Activated CD8-positive, alpha-beta memory T cell treated with anti-CD3 and anti-CD28 coated beads for 24 hours (primary cell): Measurements from ENCODE around the gene ABLIM1.

ENCODE experiments used
- DNase-seq: peaks from one replicate; pipeline ENCODE4 v3.0.0-alpha.2; 2020

The ABLIM1 gene

DNA sequence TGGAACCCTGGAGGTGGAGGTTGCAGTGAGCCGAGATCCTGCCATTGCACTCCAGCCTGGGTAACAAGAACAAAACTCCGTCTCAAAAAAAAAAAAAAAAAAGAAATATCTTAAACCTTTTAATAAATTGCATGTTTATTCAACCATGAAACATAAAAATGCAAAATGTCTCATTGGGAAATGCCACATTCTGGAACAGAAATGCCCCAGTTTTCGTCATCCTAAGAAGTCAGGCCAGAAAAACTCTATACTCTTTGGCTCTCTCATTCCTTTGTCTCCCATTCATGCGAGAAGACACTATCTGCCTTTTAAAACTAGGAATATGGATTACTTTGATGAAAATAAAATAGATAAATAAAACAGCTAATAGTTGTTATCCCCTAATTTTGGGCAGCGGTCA, 21.5 kb upstream of the ABLIM1 start:
- DNase-seq, result no peak

DNA sequence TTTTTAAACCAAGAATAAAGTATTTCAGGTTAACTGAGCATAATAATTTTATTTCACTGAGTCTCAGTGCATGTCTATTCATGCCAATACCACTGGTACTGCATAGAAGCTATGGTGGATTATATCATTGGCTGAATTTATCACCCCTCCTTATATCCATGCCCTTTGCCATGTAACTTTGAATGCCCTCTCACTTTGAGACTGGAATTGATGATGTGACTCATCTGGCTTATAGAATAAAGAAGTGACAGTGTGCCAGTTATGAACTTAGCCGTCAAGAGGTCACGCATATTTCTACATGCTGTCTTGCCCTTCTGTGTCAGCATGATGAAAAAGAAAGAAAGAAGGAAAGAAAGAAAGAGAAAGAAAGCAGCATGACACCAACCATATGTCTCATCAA, 20.7 kb upstream of the ABLIM1 start:
- no peak for DNase-seq

DNA sequence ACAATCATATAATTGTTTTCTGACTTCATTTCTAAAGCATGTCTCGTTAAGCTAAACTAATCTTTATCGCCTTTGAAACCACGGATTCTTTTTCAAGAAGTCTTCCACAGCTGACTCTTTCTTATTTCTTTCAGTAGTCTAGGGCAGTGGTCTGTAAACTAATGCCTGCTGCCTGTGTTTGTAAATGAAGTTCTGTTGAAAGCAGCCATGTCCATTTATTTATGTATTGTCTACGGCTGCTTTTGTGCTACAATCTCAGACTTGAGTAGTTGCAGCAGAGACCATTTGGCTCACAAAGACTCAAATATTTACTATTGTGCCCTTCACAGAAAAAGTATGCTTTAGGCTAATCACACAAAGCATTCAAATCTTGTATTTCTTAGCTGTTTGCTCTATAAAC, 20.3 kb upstream of the ABLIM1 start:
- DNase-seq, result no peak

DNA sequence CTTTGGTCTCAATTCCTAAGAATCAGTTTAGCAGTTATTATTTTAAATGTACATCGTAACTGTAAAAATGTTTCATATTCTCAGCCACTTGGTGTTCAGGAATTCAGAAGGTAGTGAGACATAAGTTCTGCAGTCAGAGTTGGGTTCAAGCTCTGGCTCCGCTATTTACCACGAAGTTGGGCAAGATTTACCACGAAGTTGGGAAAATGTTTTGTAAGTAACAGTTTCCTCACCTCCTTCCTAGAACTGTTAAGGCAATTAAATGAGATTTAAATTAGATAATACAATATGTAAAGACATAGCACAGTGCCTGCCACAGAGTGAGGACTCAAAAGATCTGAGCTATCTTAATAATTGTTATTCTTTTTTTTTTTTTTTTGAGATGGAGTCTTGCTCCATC, 16.3 kb upstream of the ABLIM1 start:
- DNase-seq, result no peak

DNA sequence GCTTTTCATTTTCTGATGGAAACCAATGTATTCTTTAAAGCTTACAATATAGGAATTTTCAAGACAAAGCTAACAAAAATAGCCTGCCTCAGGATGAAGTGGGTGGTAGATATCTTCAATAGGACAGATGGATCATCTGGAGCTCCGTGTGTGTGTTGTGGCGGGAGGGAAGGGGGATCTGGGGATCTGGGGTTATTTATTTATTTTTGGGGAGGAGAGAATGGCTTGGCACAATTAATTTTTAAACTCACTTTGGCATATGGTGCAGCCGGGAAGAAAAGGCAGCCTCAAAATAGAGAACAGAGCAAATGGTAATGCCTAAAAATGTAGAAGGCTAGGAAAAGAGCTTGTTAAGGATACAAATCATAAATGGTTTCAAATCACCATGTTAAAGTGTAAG, 11.6 kb upstream of the ABLIM1 start:
- no peak for DNase-seq

DNA sequence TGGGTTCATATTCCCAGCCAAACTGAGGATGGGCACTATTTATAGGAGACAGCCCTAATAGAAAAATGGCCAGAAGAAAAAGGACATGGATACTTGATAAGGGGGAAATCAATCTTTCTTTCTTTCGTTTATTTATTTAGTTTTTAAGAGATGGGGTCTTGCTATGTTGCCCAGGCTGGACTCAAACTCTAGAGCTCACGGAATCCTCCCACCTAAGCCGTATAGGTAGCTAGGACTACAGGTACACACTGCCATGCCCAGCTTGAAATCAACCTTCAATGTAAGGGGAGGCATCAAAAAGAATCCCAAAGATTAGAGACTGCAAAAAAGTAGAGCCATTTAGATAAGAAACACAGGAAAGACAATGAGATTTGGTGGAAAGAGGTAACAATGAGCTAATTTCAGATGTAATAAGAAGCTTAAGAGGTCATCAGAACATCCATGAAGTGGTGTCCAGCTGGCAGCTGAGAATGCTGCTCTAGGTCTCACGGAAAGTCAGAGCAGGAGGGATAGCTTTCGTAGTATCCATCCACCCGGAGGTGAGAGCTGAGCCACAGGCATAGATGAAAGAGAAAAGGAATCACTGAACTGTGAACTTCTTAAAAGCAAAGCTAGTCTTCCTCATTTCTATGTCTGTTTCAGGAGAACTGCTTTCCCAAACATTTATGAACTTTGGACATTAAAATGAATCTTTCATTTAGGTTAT, 10.5 kb upstream of the ABLIM1 start:
- no peak for DNase-seq

DNA sequence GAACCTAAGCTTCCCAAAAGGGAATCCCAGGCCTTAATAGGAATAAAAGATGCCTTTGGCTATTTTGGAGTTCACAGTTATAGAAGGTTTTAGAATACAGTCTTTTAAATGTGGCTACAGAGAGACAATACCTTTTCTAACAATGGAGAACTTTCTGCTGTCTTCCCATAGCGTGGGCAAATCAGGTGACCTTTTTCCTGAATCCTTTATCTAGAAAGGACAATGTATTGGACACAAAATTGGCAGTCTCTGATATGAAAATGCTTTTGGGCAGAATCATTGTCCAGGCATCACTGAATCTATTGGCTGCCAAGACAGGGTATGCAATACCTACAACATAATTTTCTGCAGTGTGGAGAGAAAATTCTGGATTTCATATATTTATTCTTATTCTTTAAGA, 7.8 kb upstream of the ABLIM1 start:
- no peak for DNase-seq

DNA sequence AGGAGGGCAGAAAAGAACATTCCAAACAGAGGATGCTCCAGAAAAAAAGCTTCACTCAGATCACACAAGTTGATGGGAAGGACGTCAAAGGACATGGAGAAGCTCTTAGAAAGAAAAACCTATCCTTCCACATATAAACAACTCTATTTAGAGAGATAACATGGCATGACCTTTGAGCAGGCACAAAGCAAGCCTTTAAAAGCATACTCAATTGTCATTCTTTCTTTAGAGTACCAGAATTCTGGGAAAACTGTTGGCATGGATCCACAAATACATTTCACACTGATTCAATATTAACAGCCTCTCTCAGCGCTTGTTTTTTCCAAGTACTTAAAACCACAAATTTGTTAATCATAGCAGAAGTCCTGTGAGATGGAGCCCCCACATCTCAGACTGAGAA, 7.3 kb upstream of the ABLIM1 start:
- DNase-seq, result no peak

DNA sequence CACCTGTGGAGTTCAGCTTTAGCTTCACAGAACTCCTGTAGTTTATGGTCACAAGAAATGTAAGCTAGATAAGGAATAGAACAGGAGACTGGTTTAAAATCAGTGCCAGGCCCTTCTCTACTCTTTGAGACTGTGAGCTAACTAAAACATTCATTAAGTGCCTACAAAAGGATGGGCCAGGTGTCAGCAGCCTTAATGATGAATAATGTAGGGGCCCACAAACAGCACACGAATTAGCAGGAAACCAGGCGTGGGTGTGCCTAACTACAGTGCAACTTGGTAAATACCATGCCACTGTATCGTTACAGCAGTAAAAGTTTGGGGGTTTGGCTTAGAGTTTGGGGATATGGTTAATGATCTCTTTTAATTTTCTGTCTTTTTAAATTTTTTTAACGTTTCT, 6.1 kb upstream of the ABLIM1 start:
- no peak for DNase-seq

DNA sequence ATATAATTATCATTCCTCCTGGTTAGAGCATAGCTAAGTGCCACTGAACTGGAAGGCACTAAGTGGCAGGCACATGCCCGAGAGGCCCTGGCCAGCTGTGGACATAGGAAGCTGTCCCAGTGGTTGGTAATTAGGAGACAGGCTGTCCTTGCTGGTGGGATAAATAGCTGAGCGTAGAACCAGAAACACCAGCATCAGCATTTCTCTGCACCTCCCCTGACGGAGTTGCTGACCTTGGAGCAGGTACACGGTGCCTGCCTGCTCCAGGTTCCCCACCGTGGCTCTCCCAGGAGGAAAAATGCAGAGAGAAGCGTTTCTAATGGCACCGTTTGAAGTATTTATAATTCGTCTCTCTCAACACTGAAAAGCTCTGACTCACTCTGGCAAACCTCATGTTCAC, 5.6 kb upstream of the ABLIM1 start:
- no peak for DNase-seq

DNA sequence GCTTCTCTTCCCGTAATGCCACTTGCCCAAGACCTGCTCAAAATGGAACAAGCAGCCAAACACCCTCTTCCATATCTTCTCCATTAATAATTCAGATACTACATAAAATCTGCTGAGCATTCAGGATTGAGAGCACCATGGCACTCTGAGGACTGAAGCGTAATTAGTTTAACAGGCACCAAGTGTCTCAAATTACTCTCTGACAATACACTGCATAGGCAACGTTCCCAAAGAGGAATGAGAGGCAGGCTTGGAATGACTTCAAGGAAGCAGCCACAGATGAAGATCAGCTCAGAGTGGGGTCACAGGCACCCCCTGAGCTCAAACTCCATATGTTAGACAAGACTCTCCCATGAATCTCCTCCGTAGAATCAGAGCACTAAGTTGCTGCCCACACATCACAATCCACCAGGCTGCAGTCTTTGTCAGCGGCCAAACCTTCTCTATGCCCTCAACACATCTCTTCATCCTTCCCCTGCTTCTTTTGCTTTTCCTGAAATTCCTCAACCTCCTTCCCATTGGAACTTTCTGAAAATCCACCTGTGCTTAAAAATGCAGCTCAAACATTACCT, 4.7 kb upstream of the ABLIM1 start:
- DNase-seq, result no peak

DNA sequence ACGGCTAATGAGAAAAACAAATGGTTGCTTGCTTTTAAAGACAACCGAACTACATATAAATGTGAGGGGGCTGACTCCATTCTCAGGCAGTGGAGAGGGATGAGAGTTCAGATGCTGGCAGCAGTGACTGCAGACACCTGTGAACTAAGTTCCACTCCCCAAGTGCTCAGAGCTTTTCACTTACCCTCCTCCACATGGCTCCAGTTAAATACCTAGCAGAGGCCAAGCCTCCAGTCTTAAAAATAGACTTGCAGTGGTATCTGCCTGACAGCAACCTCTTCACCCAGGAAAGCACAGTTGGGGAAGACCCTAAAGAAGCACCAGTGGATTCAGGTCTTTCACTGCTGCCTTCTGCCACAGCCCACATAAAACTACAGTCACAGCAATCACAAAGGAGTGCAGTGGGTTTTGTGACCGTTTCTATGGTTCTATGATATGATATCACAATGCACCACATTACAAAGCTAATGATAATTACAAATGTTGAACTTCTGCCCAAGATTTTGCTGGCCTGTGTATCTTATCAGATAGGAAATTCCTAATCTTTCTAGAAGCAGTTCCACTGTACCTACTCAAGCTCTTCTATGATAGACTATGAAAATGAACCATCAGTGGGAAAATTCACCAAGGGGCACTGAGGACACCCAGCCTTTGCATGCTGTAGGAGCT, 3.3 kb upstream of the ABLIM1 start:
- no peak for DNase-seq

DNA sequence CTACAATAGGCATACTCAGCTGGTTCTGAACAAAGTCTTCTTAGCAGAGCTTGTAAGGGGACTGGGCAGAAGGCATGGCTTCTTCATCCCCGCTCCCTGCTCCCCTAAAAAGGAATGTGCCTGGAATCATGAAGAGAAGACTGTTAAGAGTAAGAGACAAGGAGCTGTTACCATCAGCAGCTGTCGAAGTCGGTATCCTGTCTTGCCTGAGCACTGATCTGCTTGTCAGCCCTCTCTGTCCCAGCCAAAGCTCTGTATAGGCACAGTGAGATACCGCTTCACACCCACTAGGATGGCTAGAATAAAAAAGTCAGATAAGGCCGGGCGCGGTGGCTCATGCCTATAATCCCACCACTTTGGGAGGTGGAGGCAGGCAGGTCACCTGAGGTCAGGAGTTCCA, 2.4 kb downstream of the ABLIM1 start:
- no peak for DNase-seq

DNA sequence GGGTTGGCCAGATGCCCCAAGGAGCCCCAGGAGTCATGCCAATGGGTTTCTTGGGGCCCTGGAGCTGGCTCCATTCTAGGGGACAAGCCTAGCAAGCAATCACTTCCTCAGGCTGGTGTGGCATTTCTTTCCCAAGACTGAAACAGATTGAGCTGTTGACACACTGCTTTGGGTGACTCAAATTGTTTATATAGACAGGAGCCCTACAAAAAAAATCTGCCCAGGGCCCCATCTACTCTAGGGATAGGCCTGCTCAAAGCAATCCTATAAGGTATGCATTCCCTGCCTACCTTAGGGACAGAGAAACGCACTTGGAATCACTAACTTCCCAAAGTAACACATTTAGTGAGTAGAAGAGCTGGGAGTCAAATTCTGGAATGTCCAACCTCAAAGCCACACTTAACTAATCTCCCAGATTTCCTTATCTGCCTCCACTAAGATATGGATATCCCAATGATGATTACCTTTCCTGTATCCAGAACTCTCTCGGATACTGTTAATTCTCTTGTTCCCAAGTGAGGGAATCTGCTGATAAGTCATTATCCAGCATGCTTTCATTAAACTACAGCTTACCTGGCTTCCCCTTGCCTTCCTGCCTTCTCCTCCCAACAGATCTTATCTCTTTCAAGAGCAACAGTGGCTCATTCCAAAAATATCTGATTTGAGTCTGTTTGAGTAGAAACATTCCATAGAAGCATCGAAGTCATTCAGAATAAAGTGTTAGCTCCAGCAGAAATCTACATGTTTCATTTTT, 3.1 kb downstream of the ABLIM1 start:
- no peak for DNase-seq

DNA sequence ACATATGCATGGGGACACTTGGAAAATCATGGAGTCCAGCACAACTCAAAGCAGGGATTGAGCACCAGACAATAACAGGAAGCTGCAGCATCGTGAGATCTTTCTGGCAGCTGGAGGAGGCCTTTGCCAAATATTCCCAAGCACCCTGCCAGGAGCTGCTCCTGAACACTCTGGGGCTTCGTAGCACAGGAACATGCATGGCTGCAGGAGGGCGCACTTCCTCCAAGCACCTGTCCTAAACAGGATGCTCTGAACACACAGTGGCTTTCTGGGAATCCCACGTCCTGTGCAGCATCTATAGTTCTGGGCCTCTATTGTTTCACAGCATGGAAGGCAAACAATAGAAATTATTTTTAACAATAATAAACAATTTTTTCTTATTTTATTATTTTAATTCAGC, 4.1 kb downstream of the ABLIM1 start:
- DNase-seq, result no peak

DNA sequence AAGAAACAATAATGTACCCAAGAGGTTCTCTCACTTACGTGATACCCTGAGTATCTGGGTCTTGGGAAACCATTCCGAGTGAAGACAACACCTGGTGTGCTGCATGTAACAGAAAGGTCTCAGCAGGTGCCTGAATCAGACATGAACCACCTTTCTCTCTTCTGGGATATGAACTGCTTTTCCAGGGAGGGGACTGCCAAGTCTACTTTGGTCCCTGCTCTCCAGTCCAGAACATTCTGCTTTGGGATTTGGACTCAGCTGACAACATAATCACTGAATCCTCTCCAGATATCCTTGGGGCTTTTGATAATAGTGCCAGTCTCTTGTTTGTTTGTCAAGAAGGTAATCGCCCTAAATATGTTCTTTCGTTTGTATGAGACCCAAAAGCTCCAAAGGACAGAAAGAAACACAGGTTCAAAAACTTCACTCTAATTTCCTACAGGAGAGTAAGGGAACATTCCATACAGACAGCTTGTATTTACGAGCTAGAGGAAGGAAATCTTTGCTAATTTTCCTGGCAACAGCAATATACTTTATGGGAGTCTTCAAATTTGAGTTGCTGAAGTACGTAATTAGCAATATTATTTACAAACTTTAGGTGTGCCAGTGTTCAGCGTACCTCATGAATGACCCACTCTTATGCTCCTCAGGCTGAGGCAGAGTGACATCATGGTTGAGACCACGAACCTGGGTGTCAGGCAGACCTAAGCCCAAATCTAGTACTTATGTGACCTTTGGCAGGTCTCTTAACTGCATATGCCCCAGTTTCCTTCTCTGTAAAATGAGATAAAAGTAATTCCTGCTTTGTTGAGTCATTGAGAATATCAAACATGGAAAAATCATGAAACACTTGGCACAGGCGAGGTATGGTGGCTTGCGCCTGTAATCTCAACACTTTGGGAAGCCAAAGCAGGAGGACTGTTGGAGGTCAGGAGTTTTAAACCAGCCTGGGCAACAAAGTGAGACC, 5.4 kb downstream of the ABLIM1 start:
- DNase-seq, result no peak

DNA sequence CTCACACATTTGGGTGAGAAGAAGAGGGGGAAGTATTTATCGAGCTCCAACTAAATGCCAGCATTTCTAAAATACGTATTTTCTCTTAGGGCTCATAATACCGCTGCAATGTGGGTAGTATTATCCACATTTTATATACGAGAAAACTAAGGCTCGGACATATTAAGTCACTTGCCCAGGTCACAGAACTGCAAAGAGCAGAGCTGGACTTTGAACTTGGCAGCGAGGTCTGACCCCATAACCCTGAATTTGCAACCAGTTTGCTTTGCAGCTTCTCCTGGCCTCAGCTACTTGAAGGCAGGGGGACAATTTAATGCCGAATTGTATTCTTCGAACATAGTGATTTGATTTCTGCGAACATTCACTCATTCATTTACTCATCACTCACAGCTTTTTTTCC, 7.2 kb downstream of the ABLIM1 start:
- no peak for DNase-seq

DNA sequence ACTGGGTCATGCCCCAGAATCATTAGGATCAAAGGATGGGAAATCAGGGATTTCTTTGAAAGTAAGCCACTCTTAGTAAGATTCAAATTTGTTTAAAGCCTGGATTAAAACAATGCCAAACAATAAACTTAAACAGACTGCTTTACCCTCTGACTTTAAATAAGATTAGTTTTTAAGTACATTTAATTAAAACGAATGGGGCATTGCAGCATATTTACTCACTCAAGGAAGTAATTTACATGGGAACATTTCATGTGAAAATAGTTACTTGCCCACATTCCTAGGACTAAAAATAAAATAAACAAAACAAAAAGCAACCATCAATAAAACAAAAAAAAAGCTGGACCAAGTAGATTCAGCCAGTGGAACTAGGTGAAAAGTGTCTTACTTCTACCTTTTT, 7.8 kb downstream of the ABLIM1 start:
- no peak for DNase-seq

DNA sequence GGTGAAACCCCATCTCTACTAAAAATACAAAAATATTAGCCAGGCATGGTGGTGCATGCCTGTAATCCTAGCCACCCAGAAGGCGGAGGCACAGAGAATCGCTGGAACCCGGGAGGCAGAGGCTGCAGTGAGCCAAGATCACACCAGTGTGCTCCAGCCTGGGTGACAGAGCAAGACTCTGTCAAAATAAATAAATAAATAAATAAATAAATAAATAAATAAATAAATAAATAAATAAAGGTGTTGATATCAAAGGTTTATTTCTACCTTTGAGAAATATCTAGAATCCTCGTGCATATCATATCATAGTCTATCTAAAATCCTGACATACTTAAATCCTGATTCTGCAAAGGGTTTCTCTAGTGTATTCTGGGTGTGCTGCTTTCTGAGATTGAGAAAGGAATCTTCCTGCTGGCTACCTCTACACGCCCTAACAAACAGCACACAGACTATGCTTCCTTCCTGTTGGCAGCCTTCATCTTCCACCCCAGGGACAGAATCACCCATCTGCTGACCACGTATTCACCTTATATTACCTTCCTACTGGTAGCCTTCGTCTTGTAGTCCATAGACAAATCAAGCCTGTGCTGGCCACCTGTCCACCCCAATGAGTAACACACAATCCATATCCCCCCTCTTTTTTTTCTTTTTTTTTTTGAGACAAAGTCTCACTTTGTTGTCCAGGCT, 8.7 kb downstream of the ABLIM1 start:
- DNase-seq, result no peak

DNA sequence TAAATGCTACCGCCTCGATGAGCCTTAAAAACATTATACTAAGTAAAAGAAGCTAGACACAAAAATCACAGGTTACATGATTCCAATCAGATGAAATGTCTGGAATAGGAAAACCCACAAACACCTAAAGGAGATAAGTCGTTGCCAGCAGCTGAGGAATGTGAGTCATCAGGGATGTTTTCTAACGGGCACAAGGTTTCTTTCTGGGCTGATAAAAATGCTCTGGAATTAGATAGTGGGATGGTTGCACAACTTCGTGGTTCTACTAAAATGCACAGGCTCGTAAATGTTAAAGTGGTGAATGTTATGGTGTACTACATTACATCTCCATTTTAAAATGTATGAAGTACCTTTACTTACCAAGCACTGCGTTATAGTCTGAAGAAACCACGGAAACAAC, 9.7 kb downstream of the ABLIM1 start:
- no peak for DNase-seq

DNA sequence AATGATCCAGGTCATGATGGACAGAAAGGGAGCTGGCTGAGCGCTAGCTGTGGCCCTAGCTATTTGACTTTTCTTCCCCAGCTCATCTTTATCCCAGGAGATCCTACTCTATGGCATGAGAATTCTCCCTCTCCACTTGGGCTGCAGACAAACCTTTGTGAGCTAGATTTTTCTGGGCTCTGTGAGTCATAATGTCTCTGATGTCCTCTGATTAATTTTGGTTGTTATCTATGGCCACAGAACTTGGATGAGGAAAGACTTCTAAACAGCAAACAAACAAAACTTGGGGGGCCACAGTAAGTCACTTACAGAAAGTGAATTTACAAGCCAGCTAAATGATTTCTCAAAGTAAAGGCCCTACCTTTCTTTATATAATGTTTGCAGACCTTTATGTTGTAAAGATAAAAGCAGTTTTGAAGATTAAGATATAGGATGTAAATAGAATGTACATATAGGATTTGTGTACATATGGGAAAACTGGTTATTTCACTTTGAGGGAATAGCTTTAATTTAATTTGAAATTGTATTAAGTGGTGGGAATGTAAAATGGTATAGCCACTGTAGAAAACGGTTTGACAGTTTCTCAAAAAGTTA, 10.4 kb downstream of the ABLIM1 start:
- DNase-seq, result no peak

DNA sequence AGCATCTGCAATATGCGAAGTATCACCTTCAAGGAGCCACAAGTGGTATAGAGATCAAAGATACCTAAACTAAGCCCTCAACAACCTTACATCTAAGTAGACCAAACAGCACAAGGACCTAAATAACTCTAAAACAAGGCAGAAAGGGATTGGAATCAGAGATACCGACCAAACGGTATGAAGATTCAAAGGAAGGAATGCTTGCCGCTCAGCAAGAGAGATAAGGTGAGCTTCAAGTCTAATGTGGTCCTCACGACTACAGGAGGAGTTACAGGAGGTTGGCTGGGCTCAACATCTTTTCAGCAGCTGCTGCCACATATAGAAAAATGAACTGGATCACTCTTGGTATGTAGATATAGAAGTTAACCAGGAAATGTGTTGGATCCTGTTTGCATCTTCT, 11.6 kb downstream of the ABLIM1 start:
- no peak for DNase-seq
